BLaER1 treated with 17β-estradiol and CSF1 and Interleukin-3, amounts not matched to agents 10 nM and 100 nM (cell line): Measurements from ENCODE around the gene EYA2.

Source experiments
- H3K27ac ChIP-seq, 11 experiments: shearing (Covaris generic); formaldehyde crosslinking; 2 replicates each; pipeline ENCODE4 v1.8.1; 2022
- H3K27me3 ChIP-seq, 11 experiments: shearing (Covaris generic); formaldehyde crosslinking; 2 replicates each; pipeline ENCODE4 v1.8.1; 2022
- H3K36me3 ChIP-seq, 11 experiments: shearing (Covaris generic); formaldehyde crosslinking; 2 replicates each; pipeline ENCODE4 v1.8.1; 2022
- H3K4me1 ChIP-seq, 10 experiments: shearing (Covaris generic); formaldehyde crosslinking; 2 replicates each; pipeline ENCODE4 v1.8.1; 2022
- H3K4me2 ChIP-seq, 11 experiments: shearing (Covaris generic); formaldehyde crosslinking; 2 replicates each; pipeline ENCODE4 v1.8.1; 2022
- H3K4me3 ChIP-seq, 10 experiments: shearing (Covaris generic); formaldehyde crosslinking; 2 replicates each; pipeline ENCODE4 v1.8.1; 2022
- H3K9ac ChIP-seq, 11 experiments: shearing (Covaris generic); formaldehyde crosslinking; 2 replicates each; pipeline ENCODE4 v1.8.1; 2022
- H3K9me3 ChIP-seq, 11 experiments: shearing (Covaris generic); formaldehyde crosslinking; replicated peaks in 1 of 11; 2 replicates each; pipeline ENCODE4 v1.8.1; 2022
- H4K20me1 ChIP-seq, 11 experiments: shearing (Covaris generic); formaldehyde crosslinking; 2 replicates each; pipeline ENCODE4 v1.8.1; 2022
- Cebpa-rat ChIP-seq, 11 experiments: shearing (Covaris generic); IDR thresholded peaks; 2 replicates each; pipeline ENCODE4 v1.8.1; 2022

EYA2 gene

DNA sequence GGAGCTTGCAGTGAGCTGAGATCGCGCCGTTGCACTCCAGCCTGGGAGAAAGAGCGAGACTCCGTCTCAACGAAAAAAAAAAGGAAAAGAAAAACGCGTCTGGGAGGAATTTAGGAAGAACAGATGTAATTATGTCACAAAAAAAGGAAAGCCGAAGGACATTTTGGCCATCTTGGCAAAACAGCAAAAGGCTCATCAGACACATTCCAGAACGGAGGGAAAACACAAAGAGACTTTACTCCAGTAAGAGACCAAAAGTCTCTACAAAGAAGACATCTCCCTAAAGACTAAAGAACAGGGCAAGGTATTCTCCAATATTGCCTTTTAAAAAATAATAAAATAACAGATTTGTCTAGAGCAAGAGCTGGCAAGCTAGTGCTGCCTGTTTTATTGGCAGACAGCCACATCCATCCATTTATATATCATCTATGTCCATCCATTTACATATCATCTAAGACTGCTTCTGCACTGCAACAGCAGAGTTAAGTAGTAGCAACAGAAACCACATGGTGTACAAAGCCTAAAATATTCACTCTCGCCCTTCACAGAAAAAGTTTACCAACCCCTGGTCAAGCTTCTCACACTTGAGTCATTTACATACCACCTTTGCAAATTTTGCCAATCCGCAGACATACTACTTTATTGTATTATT is 328.0 kb downstream of the EYA2 start:
- peaks cover 95 to 98% (median 97%) of the 10 kb centered on the region in 11 experiments for H3K36me3 ChIP-seq
- TF ChIP-seq Cebpa-rat (IDR thresholded peaks at IDR 0.05): no peak
- 0 out of 22 replicates have a peak overlapping the region, but pooled peaks of 1 of the 11 experiments have one; percentile 42 for H3K9ac ChIP-seq
- H3K4me1 ChIP-seq: peaks cover 16 to 78% (median 57%) of the 10 kb centered on the region in 10 experiments
- H4K20me1 ChIP-seq: peaks cover 0 to 67% (median 12%) of the 10 kb centered on the region in 11 experiments; a peak in 11 of 22 replicates
- peak overlapping the region in 4 of 11 experiments; percentile 55 to 66 (median 58); a peak in 4 of 22 replicates for H3K27ac ChIP-seq
- no peak overlapping the region for H3K4me3 ChIP-seq
- no peaks in the 10 kb centered on the region for H3K27me3 ChIP-seq
- H3K9me3 ChIP-seq: no peaks in the 10 kb centered on the region
- peak overlapping the region in 9 of 11 experiments; percentile 47 to 87 (median 75); a peak in 17 of 22 replicates for H3K4me2 ChIP-seq

DNA sequence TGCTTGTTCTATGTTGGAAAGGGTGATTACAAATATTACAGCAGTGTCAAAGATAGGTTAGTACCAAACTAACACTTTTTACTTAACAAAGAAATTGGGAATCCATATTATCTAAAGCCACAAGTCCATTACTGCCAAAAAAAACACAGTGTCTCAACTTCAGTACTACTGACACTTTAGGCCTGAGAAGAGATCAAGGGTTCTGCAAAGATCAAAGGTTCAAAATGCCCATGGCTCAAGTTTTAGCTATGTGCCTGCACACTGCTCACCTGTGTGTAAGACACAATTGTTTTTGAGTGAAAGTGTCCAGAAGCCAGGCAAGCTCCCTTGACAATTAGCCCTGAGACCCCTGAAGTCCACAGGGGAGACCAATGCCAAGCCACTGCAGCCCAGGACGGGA is 329.3 kb downstream of the EYA2 start:
- H3K4me2 ChIP-seq: peak overlapping the region in 3 of 11 experiments; percentile 0 to 22 (median 5); a peak in 3 of 22 replicates
- no peaks in the 10 kb centered on the region for H3K27me3 ChIP-seq
- H3K36me3 ChIP-seq: peaks cover 95 to 98% (median 97%) of the 10 kb centered on the region in 11 experiments
- H3K4me1 ChIP-seq: peaks cover 16 to 65% (median 46%) of the 10 kb centered on the region in 10 experiments
- H3K9me3 ChIP-seq: no peaks in the 10 kb centered on the region
- peak overlapping the region in 2 of 11 experiments; percentile 4 to 24; a peak in 2 of 22 replicates for H3K27ac ChIP-seq
- H4K20me1 ChIP-seq: peaks cover 0 to 64% (median 12%) of the 10 kb centered on the region in 11 experiments; a peak in 10 of 22 replicates
- 0 out of 22 replicates have a peak overlapping the region, but pooled peaks of 1 of the 11 experiments have one; percentile 9 for H3K9ac ChIP-seq
- H3K4me3 ChIP-seq: no peak overlapping the region
- no peak for TF ChIP-seq Cebpa-rat (IDR thresholded peaks at IDR 0.05)

- H3K36me3 ChIP-seq: peaks cover 96 to 98% (median 97%) of the 10 kb centered on the region in 11 experiments
- H3K27ac ChIP-seq: peak overlapping the region in 2 of 11 experiments; percentile 4 to 24; a peak in 2 of 22 replicates
- peaks cover 0 to 68% (median 12%) of the 10 kb centered on the region in 11 experiments; a peak in 10 of 22 replicates for H4K20me1 ChIP-seq
- no peak overlapping the region for H3K4me3 ChIP-seq
- no peaks in the 10 kb centered on the region for H3K9me3 ChIP-seq
- no peaks in the 10 kb centered on the region for H3K27me3 ChIP-seq
- H3K4me2 ChIP-seq: peak overlapping the region in 3 of 11 experiments; percentile 0 to 22 (median 5); a peak in 3 of 22 replicates
- peaks cover 16 to 63% (median 44%) of the 10 kb centered on the region in 10 experiments for H3K4me1 ChIP-seq
- no peak for TF ChIP-seq Cebpa-rat (IDR thresholded peaks at IDR 0.05)
- no peak overlapping the region; a peak in 1 of 22 replicates for H3K9ac ChIP-seq
Observed at GRCh38 chr20:47224300-47224791, 329.7 kb downstream of the EYA2 start.

DNA sequence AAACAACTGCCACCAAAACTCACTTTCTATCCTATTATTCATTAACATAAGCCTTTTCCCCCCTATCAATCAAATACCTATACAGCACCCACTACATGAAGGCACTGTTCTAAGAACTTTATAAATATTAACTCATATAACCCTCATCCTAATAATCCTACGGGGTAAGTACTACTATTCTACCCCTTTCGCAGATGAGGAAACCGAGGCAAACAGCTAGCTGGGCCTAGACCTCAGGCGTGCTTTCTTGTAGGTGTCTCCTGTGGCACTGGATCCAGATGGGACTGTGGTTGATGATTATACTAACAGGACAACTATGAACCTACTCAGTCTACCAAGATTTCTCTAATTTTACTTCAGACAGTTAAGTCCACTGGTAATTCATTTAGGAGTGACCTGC is 330.2 kb downstream of the EYA2 start:
- peak overlapping the region in 1 of 11 experiments; percentile 4; a peak in 1 of 22 replicates for H3K27ac ChIP-seq

GRCh38 chr20:47225458-47225857 is 330.8 kb downstream of the EYA2 start:
- Histone ChIP-seq H3K36me3 (peaks cover 96 to 98% (median 97%) of the 10 kb centered on the region in 11 experiments), H4K20me1 (peaks cover 0 to 76% (median 12%) of the 10 kb centered on the region in 11 experiments; a peak in 12 of 22 replicates)
- no peak for TF ChIP-seq Cebpa-rat (IDR thresholded peaks at IDR 0.05)

More for the DNA sequence above, 330.2 kb downstream of the EYA2 start:
- H3K27me3 ChIP-seq: no peaks in the 10 kb centered on the region
- no peak for TF ChIP-seq Cebpa-rat (IDR thresholded peaks at IDR 0.05)
- no peak overlapping the region for H3K4me3 ChIP-seq
- no peaks in the 10 kb centered on the region for H3K9me3 ChIP-seq
- H3K4me2 ChIP-seq: no peak overlapping the region
- no peak overlapping the region for H3K9ac ChIP-seq
- peaks cover 96 to 98% (median 97%) of the 10 kb centered on the region in 11 experiments for H3K36me3 ChIP-seq
- H3K4me1 ChIP-seq: peaks cover 16 to 63% (median 44%) of the 10 kb centered on the region in 10 experiments
- H4K20me1 ChIP-seq: peaks cover 0 to 73% (median 12%) of the 10 kb centered on the region in 11 experiments; a peak in 11 of 22 replicates

DNA sequence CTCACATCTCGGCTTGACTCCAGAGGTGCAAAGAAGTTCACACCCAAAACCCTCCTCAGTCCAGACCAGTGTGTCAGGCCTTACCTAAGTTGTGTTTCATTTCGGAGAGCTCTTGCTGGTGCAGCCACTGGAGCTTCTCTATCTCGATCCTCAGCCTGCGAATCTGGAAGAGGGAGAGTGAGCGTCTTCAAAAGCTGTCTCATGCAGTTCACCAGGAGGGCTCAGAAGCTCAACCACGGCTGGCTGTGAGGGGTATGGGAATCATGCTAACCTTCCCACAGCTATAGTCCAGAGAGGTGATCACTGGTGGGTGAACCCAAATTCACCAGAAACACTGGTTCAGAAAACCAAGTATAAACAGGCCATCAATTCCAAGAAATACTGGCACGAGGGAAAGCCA is 332.5 kb downstream of the EYA2 start:
- no peak for TF ChIP-seq Cebpa-rat (IDR thresholded peaks at IDR 0.05)
- H3K4me1 ChIP-seq: peaks cover 2 to 53% (median 35%) of the 10 kb centered on the region in 10 experiments; a peak in 19 of 20 replicates
- no peaks in the 10 kb centered on the region for H3K27me3 ChIP-seq
- H3K9ac ChIP-seq: no peak overlapping the region
- H3K9me3 ChIP-seq: no peaks in the 10 kb centered on the region
- no peak overlapping the region for H3K4me3 ChIP-seq
- peaks cover 97 to 98% (median 98%) of the 10 kb centered on the region in 11 experiments for H3K36me3 ChIP-seq
- H3K4me2 ChIP-seq: no peak overlapping the region
- H4K20me1 ChIP-seq: peaks cover 4 to 77% (median 14%) of the 10 kb centered on the region in 11 experiments; a peak in 17 of 22 replicates
- H3K27ac ChIP-seq: no peak overlapping the region; a peak in 1 of 22 replicates

More at GRCh38 chr20:47225458-47225857, 330.8 kb downstream of the EYA2 start:
- no peak overlapping the region for H3K4me3 ChIP-seq
- H3K9ac ChIP-seq: no peak overlapping the region
- H3K4me1 ChIP-seq: peaks cover 16 to 60% (median 42%) of the 10 kb centered on the region in 10 experiments
- no peaks in the 10 kb centered on the region for H3K27me3 ChIP-seq
- H3K9me3 ChIP-seq: no peaks in the 10 kb centered on the region
- 0 out of 22 replicates have a peak overlapping the region, but pooled peaks of 1 of the 11 experiments have one; percentile 24 for H3K4me2 ChIP-seq
- 0 out of 22 replicates have a peak overlapping the region, but pooled peaks of 1 of the 11 experiments have one; percentile 31 for H3K27ac ChIP-seq

GRCh38 chr20:47227576-47227975 is 332.9 kb downstream of the EYA2 start:
- H3K4me2 ChIP-seq: no peak overlapping the region
- no peaks in the 10 kb centered on the region for H3K9me3 ChIP-seq
- H3K27me3 ChIP-seq: no peaks in the 10 kb centered on the region
- H4K20me1 ChIP-seq: peaks cover 4 to 77% (median 14%) of the 10 kb centered on the region in 11 experiments; a peak in 18 of 22 replicates
- no peak overlapping the region for H3K4me3 ChIP-seq
- no peak overlapping the region for H3K9ac ChIP-seq
- no peak for TF ChIP-seq Cebpa-rat (IDR thresholded peaks at IDR 0.05)
- peaks cover 0 to 53% (median 32%) of the 10 kb centered on the region in 10 experiments; a peak in 15 of 20 replicates for H3K4me1 ChIP-seq
- H3K27ac ChIP-seq: no peak overlapping the region
- peaks cover 97 to 98% (median 98%) of the 10 kb centered on the region in 11 experiments for H3K36me3 ChIP-seq

- no peak for TF ChIP-seq Cebpa-rat (IDR thresholded peaks at IDR 0.05)
- no peak overlapping the region for H3K4me3 ChIP-seq
- H3K36me3 ChIP-seq: peaks cover 97 to 98% (median 98%) of the 10 kb centered on the region in 11 experiments
- H3K4me1 ChIP-seq: peaks cover 9 to 53% (median 38%) of the 10 kb centered on the region in 10 experiments
- no peaks in the 10 kb centered on the region for H3K27me3 ChIP-seq
- H3K4me2 ChIP-seq: no peak overlapping the region
- peaks cover 14 to 79% (median 22%) of the 10 kb centered on the region in 11 experiments; a peak in 18 of 22 replicates for H4K20me1 ChIP-seq
- no peaks in the 10 kb centered on the region for H3K9me3 ChIP-seq
- no peak overlapping the region for H3K9ac ChIP-seq
- H3K27ac ChIP-seq: no peak overlapping the region
Observed at GRCh38 chr20:47228654-47229053, 334.0 kb downstream of the EYA2 start.
